Thoracic aorta (tissue), 2 donors: Measurements from ENCODE around the gene PTPRN2. TPM values are rescaled to one million over a fixed set of nuclear protein-coding genes. Genes with fewer than 3 reads are reported as not detected.

Experiments used
- ATAC-seq: fragments of 150-250 bp; one replicate; pipeline ENCODE4 v1.8.0; 2017; ENCODE audit warnings: low read depth; ENCODE audit not compliant: insufficient number of reproducible peaks, low FRiP score
- DNase-seq: peaks from one replicate; pipeline ENCODE4 v3.0.0-alpha.2; 2020; ENCODE audit warnings: low spot score
- H3K27ac ChIP-seq, 2 donors: fragments of 200-600 bp; sonication (generic); 1 replicate in 1 of 2; 2 replicates in 1 of 2; pipeline ENCODE4 v1.5.1; 2016; ENCODE audit warnings: mild to moderate bottlenecking in 2 of 2, moderate library complexity in 2 of 2
- H3K27me3 ChIP-seq: fragments of 200-600 bp; sonication (generic); replicated peaks from 2 replicates; pipeline ENCODE4 v1.6.0; 2016; ENCODE audit warnings: mild to moderate bottlenecking; ENCODE audit not compliant: insufficient read depth
- H3K36me3 ChIP-seq: fragments of 200-600 bp; sonication (generic); one replicate; pipeline ENCODE4 v1.5.1; 2016
- H3K4me1 ChIP-seq, 2 donors: fragments of 200-600 bp; sonication (generic); 1 replicate in 1 of 2; 2 replicates in 1 of 2; pipeline versions ENCODE4 v1.5.1 to v1.6.0; 2016; ENCODE audit warnings: low read depth in 2 of 2, mild to moderate bottlenecking in 1 of 2; ENCODE audit not compliant: control insufficient read depth in 1 of 2
- H3K4me3 ChIP-seq: fragments of 200-600 bp; sonication (generic); 2 replicates; pipeline ENCODE4 v1.5.1; 2016; ENCODE audit warnings: mild to moderate bottlenecking
- H3K9me3 ChIP-seq: fragments of 200-600 bp; sonication (generic); 2 replicates; pipeline ENCODE4 v1.5.1; 2016
- CTCF ChIP-seq: fragments of 200-600 bp; sonication (generic); IDR thresholded peaks from one replicate; pipeline ENCODE4 v1.5.1; 2019; ENCODE audit warnings: antibody characterized with exemption
- total RNA-seq, 2 donors: library from RNA; depleted of rRNA; stranded (reverse); fragments of >200 nt; gene quantifications; one replicate each; pipeline versions ENCODE4 v1.1.0 to v1.2.3, GENCODE V29; 2016

Gene PTPRN2
- total RNA-seq, 2 donors from 2014 or later: 2.2 to 3.1 TPM

- Histone ChIP-seq H3K4me3 (no peak overlapping the region), H3K27me3 (no peaks in the 10 kb centered on the region), H3K4me1 (no peaks in the 10 kb centered on the region), H3K36me3 (no peaks in the 10 kb centered on the region), H3K9me3 (no peaks in the 10 kb centered on the region), H3K27ac (no peak overlapping the region)
- DNase-seq (no peak), ATAC-seq (no peak)
- TF ChIP-seq CTCF: no peak
Observed at GRCh38 chr7:158373476-158374133, 214.0 kb downstream of the PTPRN2 start.

GRCh38 chr7:158372400-158373342, 215.0 kb downstream of the PTPRN2 start:
- Histone ChIP-seq H3K27me3 (no peaks in the 10 kb centered on the region), H3K4me1 (no peaks in the 10 kb centered on the region), H3K9me3 (no peaks in the 10 kb centered on the region), H3K27ac (no peak overlapping the region), H3K4me3 (no peak overlapping the region), H3K36me3 (no peaks in the 10 kb centered on the region)
- no peak for TF ChIP-seq CTCF
- ATAC-seq: no peak
- no peak for DNase-seq

GRCh38 chr7:158371856-158372255, 215.8 kb downstream of the PTPRN2 start:
- Histone ChIP-seq H3K4me1 (no peaks in the 10 kb centered on the region), H3K36me3 (no peaks in the 10 kb centered on the region), H3K27ac (no peak overlapping the region), H3K4me3 (no peak overlapping the region), H3K9me3 (no peaks in the 10 kb centered on the region), H3K27me3 (no peaks in the 10 kb centered on the region)
- DNase-seq: no peak
- no peak for TF ChIP-seq CTCF
- ATAC-seq: no peak

- Histone ChIP-seq H3K9me3 (no peaks in the 10 kb centered on the region), H3K4me3 (no peak overlapping the region), H3K27ac (no peak overlapping the region), H3K36me3 (no peaks in the 10 kb centered on the region), H3K4me1 (no peaks in the 10 kb centered on the region), H3K27me3 (no peaks in the 10 kb centered on the region)
- TF ChIP-seq CTCF: no peak
- no peak for DNase-seq
- ATAC-seq: no peak
Observed at GRCh38 chr7:158369866-158370265, 217.8 kb downstream of the PTPRN2 start.

GRCh38 chr7:158369290-158369689, 218.3 kb downstream of the PTPRN2 start:
- Histone ChIP-seq H3K27me3 (no peaks in the 10 kb centered on the region), H3K4me1 (no peaks in the 10 kb centered on the region), H3K36me3 (no peaks in the 10 kb centered on the region), H3K4me3 (no peak overlapping the region), H3K27ac (no peak overlapping the region), H3K9me3 (no peaks in the 10 kb centered on the region)
- no peak for ATAC-seq
- TF ChIP-seq CTCF: no peak
- DNase-seq: no peak
